HepG2 (cell line): ENCODE measurements around the gene SLC6A16. TPM values are rescaled to one million over a fixed set of nuclear protein-coding genes. Genes with fewer than 3 reads are reported as not detected.

Experiments
- ATAC-seq: fragments of 200-7000 bp; cut with Tn5 transposase; 3 replicates; pipeline ENCODE4 v1.9.1; 2020; ENCODE audit warnings: mild to moderate bottlenecking, moderate library complexity
- BruUV-seq: library from RNA; stranded (reverse); fragments of 400-500 nt; replicated peaks from 2 replicates; lab custom pipeline; 2021; lab: Mats Ljungman, UMichigan
- CTCF ChIA-PET: fragments of 300-600 bp; formaldehyde crosslinking; extraction: SDS; loops from one replicate; lab custom pipeline; 2021; ENCODE audit warnings: low total read pairs, inconsistent platforms, low intra/inter-chr PET ratio; lab: Yijun Ruan, JAX
- POLR2A ChIA-PET: fragments of 350-600 bp; sonication (Branson Sonifier 250); formaldehyde crosslinking; loops from one replicate; lab custom pipeline; 2020; ENCODE audit warnings: antibody characterized with exemption, inconsistent platforms; lab: Yijun Ruan, JAX
- DNase-seq: peaks from one replicate; pipeline ENCODE4 v3.0.0-alpha.2; 2015; ENCODE audit warnings: low spot score
- FAIRE-seq: peaks from 3 replicates; lab custom pipeline; 2011; peaks lifted over from hg19 to GRCh38; lab: Jason Lieb, UNC
- H2AFZ ChIP-seq: one replicate; pipeline ENCODE4 v1.6.1; 2011; ENCODE audit warnings: low read length, inconsistent platforms
- H3K27ac ChIP-seq: fragments of 300-600 bp; 3 replicates; pipeline ENCODE4 v1.8.0; 2011; ENCODE audit warnings: mixed run types, mild to moderate bottlenecking, mixed read lengths, low read length, inconsistent platforms; ENCODE audit not compliant: insufficient read depth; ENCODE audit errors: extremely low read length
- H3K27me3 ChIP-seq, 2 experiments: fragments of 200-600 bp in 1 of 2; 2 replicates in 1 of 2; 3 replicates in 1 of 2; pipeline versions ENCODE4 v1.6.0 to v1.8.0; 2011; ENCODE audit warnings: low read length in 2 of 2, mild to moderate bottlenecking in 2 of 2, moderate library complexity in 2 of 2, inconsistent platforms in 1 of 2; ENCODE audit not compliant: insufficient read depth in 2 of 2, control insufficient read depth in 1 of 2
- H3K36me3 ChIP-seq, 2 experiments: fragments of 200-600 bp in 1 of 2; replicated peaks in 1 of 2; 2 replicates in 1 of 2; 3 replicates in 1 of 2; pipeline versions ENCODE4 v1.5.1 to v1.8.0; 2011; ENCODE audit warnings: low read length in 2 of 2, inconsistent platforms in 1 of 2; ENCODE audit not compliant: insufficient read depth in 2 of 2, control insufficient read depth in 1 of 2
- H3K4me1 ChIP-seq: 2 replicates; pipeline ENCODE4 v1.5.1; 2012; ENCODE audit warnings: low read length, inconsistent platforms; ENCODE audit not compliant: insufficient read depth
- H3K4me2 ChIP-seq: 2 replicates; pipeline ENCODE4 v1.6.0; 2011; ENCODE audit warnings: low read depth, low read length, inconsistent platforms
- H3K4me3 ChIP-seq, 3 experiments: fragments of 200-600 bp in 1 of 3; sonication (generic), shearing (Covaris generic) in 1 of 3; replicated peaks in 1 of 3; 2 replicates each; pipeline ENCODE4 v1.5.1; 2011 to 2016; ENCODE audit warnings: low read length in 3 of 3, inconsistent platforms in 2 of 3, low read depth in 2 of 3, mild to moderate bottlenecking in 2 of 3, control low read depth in 1 of 3, mixed read lengths in 1 of 3; ENCODE audit not compliant: insufficient read depth in 1 of 3
- H3K79me2 ChIP-seq: one replicate; pipeline ENCODE4 v1.6.1; 2011; ENCODE audit warnings: low read length, inconsistent platforms; ENCODE audit not compliant: insufficient read depth
- H3K9ac ChIP-seq: 2 replicates; pipeline ENCODE4 v1.6.0; 2011; ENCODE audit warnings: mild to moderate bottlenecking, low read depth, low read length, inconsistent platforms; ENCODE audit not compliant: insufficient read depth
- H3K9me3 ChIP-seq: 2 replicates; pipeline ENCODE4 v1.5.1; 2012; ENCODE audit warnings: mild to moderate bottlenecking, low read length
- H4K20me1 ChIP-seq: 2 replicates; pipeline ENCODE4 v1.6.0; 2011; ENCODE audit warnings: inconsistent platforms, mild to moderate bottlenecking, low read length, moderate library complexity; ENCODE audit not compliant: insufficient read depth
- ARID3A ChIP-seq: IDR thresholded peaks from 2 replicates; pipeline ENCODE4 v1.6.1; 2012; ENCODE audit warnings: low read depth, low read length, improper control_type of control experiment
- CAMTA2 ChIP-seq: sonication (generic); formaldehyde crosslinking; IDR thresholded peaks from 2 replicates; pipeline ENCODE4 v1.4.0; 2020; ENCODE audit warnings: mild to moderate bottlenecking, missing genetic modification reagents, borderline replicate concordance
- CERS6 ChIP-seq: sonication (generic); formaldehyde crosslinking; IDR thresholded peaks from 2 replicates; pipeline ENCODE4 v1.5.0; 2020; ENCODE audit warnings: missing genetic modification reagents
- FOXJ3 ChIP-seq: sonication (generic); formaldehyde crosslinking; IDR thresholded peaks from 2 replicates; pipeline ENCODE4 v1.4.0; 2020; ENCODE audit warnings: missing genetic modification reagents, mild to moderate bottlenecking, borderline replicate concordance
- IRF1 ChIP-seq: sonication (generic); formaldehyde crosslinking; IDR thresholded peaks from 2 replicates; pipeline ENCODE4 v1.4.0; 2020; ENCODE audit warnings: low read depth, mild to moderate bottlenecking, missing genetic modification reagents
- NAIF1 ChIP-seq: sonication (generic); formaldehyde crosslinking; IDR thresholded peaks from 2 replicates; pipeline ENCODE4 v1.5.0; 2020; ENCODE audit warnings: mild to moderate bottlenecking, missing genetic modification reagents, borderline replicate concordance
- NFRKB ChIP-seq: fragments of 450-650 bp; IDR thresholded peaks from 2 replicates; pipeline ENCODE4 v1.6.1; 2017
- RFX1 ChIP-seq: fragments of 450-650 bp; IDR thresholded peaks from 2 replicates; pipeline ENCODE4 v1.6.1; 2017
- SALL2 ChIP-seq: sonication (generic); formaldehyde crosslinking; IDR thresholded peaks from 2 replicates; pipeline ENCODE4 v1.8.1; 2023; ENCODE audit warnings: mild to moderate bottlenecking, missing genetic modification reagents, inconsistent platforms
- TEF ChIP-seq: sonication (generic); formaldehyde crosslinking; IDR thresholded peaks from 2 replicates; pipeline ENCODE4 v1.5.0; 2020; ENCODE audit warnings: missing genetic modification reagents
- ZNF367 ChIP-seq: sonication (generic); formaldehyde crosslinking; IDR thresholded peaks from 2 replicates; pipeline ENCODE4 v1.4.0; 2020; ENCODE audit warnings: missing genetic modification reagents, borderline replicate concordance
- ZNF800 ChIP-seq: sonication (generic); formaldehyde crosslinking; IDR thresholded peaks from 2 replicates; pipeline ENCODE4 v1.4.0; 2020; ENCODE audit warnings: missing genetic modification reagents
- WGBS: methylation state at CpG from one replicate; pipeline ENCODE4 v1.1.6; 2017; ENCODE audit warnings: low lambda C conversion rate; 5-methylcytosine and 5-hydroxymethylcytosine counted together
- in situ Hi-C: cut with HindIII; loops from 2 replicates; pipeline ENCODE4 v1.10.0; 2017; ENCODE audit warnings: low pct_unique_long_range_greater_than_20kb; ENCODE audit not compliant: extremely low pct_ligation_motif_present
- intact Hi-C: fragments of 100-400 bp; cut with micrococcal nuclease; formaldehyde crosslinking; loops from one replicate; pipeline ENCODE4 v1.10.0; 2022; ENCODE audit not compliant: unreplicated experiment
- polyA plus RNA-seq, 8 experiments: library from polyadenylated mRNA; depleted of rRNA in 3 of 8; stranded (reverse) in 7 of 8; unstranded in 1 of 8; fragments of >200 nt; fragmentation: Illumina TruSeq in 4 of 8; extraction: Trizol in 4 of 8; gene quantifications; 2 replicates each; pipeline versions ENCODE4 v1.2.1 to v1.2.3, GENCODE V29; 2011 to 2016; ENCODE audit warnings: low read depth in 4 of 8, missing spikeins in 1 of 8, mixed read lengths in 1 of 8; ENCODE audit not compliant: insufficient read depth in 1 of 8
- total RNA-seq, 5 experiments: library from RNA; depleted of rRNA; stranded (reverse); fragments of >200 nt; fragmentation: Illumina TruSeq; extraction: Trizol; gene quantifications; 2 replicates each; pipeline ENCODE4 v1.2.3, GENCODE V29; 2016; ENCODE audit warnings: low read depth in 1 of 5
- TF ChIP-seq, protein P1 (sequence below): sonication (generic); formaldehyde crosslinking; IDR thresholded peaks from 2 replicates; pipeline ENCODE4 v1.4.0; 2020; ENCODE audit warnings: missing genetic modification reagents, borderline replicate concordance

SLC6A16 gene
- total and polyA plus RNA-seq, 2 of the 13 experiments (the other 11 are each of a cell fraction or from before 2014, with no cell fraction given): 0.07 to 0.18 TPM

- ATAC-seq (peak; percentile 79), DNase-seq (peak; percentile 44), FAIRE-seq (peak; percentile 82)
- BruUV-seq: no TSS peak
- Histone ChIP-seq H3K4me2 (no peak overlapping the region), H3K27ac (no peak overlapping the region), H2AFZ (no peak overlapping the region), H3K27me3 (no peaks in the 10 kb centered on the region), H3K9me3 (no peaks in the 10 kb centered on the region), H3K4me1 (no peaks in the 10 kb centered on the region), H4K20me1 (no peaks in the 10 kb centered on the region), H3K4me3 (no peak overlapping the region), H3K36me3 (peaks cover 6 to 7% of the 10 kb centered on the region in 2 experiments; a peak in 2 of 5 replicates), H3K79me2 (no peaks in the 10 kb centered on the region), H3K9ac (no peak overlapping the region)
- POLR2A ChIA-PET: interaction anchor here (1.7 kb wide), 1 partner anchor 14 kb away, joined by 6 read pairs; the partner anchor contains the start of gene TEAD2
- CTCF ChIA-PET: no interaction called here
- 94% methylated on average over 3 of the region's 3 CpGs for WGBS
- intact Hi-C loops (no loop called here), in situ Hi-C loops (no loop called here)
- TF ChIP-seq TEF (no peak), ARID3A (no peak), ZNF800 (no peak), CERS6 (CRISPR knock-in tag) (no peak), NFRKB (no peak), FOXJ3 (CRISPR knock-in tag) (no peak), IRF1 (CRISPR knock-in tag) (no peak), ZNF367 (CRISPR knock-in tag) (no peak), CAMTA2 (CRISPR knock-in tag) (no peak), RFX1 (no peak), NAIF1 (CRISPR knock-in tag) (no peak), SALL2 (no peak)
- TF ChIP-seq, protein P1, sequence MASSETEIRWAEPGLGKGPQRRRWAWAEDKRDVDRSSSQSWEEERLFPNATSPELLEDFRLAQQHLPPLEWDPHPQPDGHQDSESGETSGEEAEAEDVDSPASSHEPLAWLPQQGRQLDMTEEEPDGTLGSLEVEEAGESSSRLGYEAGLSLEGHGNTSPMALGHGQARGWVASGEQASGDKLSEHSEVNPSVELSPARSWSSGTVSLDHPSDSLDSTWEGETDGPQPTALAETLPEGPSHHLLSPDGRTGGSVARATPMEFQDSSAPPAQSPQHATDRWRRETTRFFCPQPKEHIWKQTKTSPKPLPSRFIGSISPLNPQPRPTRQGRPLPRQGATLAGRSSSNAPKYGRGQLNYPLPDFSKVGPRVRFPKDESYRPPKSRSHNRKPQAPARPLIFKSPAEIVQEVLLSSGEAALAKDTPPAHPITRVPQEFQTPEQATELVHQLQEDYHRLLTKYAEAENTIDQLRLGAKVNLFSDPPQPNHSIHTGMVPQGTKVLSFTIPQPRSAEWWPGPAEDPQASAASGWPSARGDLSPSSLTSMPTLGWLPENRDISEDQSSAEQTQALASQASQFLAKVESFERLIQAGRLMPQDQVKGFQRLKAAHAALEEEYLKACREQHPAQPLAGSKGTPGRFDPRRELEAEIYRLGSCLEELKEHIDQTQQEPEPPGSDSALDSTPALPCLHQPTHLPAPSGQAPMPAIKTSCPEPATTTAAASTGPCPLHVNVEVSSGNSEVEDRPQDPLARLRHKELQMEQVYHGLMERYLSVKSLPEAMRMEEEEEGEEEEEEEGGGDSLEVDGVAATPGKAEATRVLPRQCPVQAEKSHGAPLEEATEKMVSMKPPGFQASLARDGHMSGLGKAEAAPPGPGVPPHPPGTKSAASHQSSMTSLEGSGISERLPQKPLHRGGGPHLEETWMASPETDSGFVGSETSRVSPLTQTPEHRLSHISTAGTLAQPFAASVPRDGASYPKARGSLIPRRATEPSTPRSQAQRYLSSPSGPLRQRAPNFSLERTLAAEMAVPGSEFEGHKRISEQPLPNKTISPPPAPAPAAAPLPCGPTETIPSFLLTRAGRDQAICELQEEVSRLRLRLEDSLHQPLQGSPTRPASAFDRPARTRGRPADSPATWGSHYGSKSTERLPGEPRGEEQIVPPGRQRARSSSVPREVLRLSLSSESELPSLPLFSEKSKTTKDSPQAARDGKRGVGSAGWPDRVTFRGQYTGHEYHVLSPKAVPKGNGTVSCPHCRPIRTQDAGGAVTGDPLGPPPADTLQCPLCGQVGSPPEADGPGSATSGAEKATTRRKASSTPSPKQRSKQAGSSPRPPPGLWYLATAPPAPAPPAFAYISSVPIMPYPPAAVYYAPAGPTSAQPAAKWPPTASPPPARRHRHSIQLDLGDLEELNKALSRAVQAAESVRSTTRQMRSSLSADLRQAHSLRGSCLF (CRISPR knock-in tag): no peak
Measured at GRCh38 chr19:49347835-49348234, 22.8 kb upstream of the SLC6A16 start.
